A172 (cell line): ENCODE measurements around the gene GPX5. TPM values are rescaled to one million over a fixed set of nuclear protein-coding genes. Genes with fewer than 3 reads are reported as not detected.

ENCODE experiments used
- DNase-seq: peaks from one replicate; pipeline ENCODE4 v3.0.0-alpha.2; 2015; ENCODE audit warnings: low spot score
- total RNA-seq: library from RNA; depleted of rRNA; stranded (reverse); fragments of >200 nt; shearing (Covaris generic); gene quantifications from 2 replicates; pipeline ENCODE4 v1.2.3, GENCODE V29; 2014; rRNA removed

GPX5 gene
- total RNA-seq, 1 experiment from 2014 or later = not detected

DNA sequence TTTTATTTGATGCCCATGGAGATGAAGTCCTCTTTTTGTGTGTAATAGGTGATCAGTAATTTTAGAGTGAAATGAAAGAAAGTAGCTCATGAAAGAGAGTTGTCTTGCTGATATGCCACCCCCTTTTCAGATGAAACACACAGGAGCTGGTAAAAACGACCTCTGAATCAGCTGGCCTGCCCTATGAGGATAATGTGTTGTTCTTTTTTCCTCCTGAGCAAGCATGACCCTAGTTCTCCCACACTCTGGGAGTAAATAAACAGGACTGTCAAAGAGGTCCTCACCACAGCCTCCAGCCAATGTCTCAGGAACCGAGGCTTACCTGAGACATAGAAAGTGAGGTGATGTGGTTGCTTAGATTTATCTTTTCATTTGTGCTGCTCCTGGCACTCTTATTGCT lies 29.5 kb downstream of the GPX5 start:
- no peak for DNase-seq

DNA sequence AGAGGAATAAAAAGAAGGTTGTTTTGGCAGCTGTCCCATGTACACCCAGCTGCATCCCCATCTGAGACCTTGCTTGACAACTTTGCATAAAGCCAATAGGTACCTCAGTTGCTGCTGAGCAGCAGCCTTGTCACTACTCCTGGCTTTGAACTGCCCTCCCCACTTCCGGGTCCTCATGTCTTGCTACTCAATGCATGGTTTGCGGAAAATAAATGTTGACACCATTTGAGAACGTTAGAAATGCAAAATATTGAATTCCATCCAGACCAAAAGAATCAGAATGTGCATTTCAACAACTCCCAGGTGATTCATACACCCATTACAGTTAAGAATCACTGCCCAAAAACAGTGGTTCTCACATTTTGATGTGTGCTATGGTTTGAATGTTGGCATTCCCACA lies 32.9 kb downstream of the GPX5 start:
- DNase-seq = no peak

DNA sequence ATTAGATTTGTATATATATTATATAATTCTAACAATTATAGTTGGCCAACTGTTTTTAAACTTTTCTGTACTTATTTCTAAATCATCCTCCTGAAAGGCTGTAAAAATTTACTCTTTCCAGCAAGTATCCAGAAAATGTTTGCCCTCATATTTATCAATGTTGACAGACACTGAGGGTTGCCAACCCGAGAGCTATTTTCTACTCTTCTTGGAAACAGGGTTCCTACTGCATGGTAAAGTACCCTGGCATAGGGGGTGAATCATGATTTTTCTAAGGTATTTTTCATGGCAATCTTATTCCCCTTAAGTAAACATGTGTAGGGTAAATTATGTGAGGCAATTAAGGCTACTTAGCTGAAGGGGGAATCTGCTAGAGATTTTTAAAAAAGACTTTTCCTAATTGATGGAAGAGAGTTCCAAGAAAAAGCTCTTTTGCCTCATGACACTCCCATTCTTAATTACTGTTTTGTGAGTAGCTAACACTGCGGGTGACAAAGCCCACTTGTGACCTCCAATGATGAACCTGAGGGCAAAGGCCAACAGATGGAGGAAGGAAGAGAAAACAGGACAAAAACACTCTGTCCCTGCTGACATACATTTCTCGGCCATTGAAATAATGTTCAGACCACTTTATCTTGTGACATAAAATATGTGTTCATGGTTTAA lies 37.9 kb downstream of the GPX5 start:
- no peak for DNase-seq

DNA sequence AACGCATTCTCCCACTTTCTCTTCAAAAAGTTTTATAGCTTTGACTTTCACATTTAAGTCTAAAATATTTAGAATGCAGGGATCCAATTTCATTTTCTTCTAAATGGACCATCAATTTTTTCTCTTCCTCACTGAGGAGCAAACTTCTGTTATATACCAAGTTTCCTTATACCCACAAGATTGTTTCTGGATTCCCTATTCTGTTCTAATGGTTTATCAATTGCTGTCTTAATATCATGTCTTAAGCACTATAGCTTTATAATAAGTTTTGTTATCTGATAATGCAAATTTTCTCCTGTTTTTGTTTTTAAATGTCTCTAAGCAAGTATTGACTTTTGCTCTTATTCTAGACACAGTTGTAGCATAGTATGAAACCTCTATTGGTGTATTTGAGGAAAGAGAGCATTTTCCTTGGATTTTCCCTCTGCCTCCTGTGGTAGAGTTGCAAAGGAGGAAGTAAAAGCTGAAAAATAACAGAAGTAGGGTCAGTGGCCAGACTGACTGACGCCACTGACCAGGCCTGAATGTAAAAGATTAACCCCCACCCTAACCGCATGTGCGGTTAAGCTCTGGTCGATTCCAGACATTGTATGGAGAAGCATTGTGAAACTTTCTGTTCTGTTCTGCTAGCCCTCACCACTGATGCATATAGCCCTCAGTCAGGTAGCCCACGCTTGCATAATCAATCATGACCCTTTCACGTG lies 40.3 kb downstream of the GPX5 start:
- DNase-seq = no peak

DNA sequence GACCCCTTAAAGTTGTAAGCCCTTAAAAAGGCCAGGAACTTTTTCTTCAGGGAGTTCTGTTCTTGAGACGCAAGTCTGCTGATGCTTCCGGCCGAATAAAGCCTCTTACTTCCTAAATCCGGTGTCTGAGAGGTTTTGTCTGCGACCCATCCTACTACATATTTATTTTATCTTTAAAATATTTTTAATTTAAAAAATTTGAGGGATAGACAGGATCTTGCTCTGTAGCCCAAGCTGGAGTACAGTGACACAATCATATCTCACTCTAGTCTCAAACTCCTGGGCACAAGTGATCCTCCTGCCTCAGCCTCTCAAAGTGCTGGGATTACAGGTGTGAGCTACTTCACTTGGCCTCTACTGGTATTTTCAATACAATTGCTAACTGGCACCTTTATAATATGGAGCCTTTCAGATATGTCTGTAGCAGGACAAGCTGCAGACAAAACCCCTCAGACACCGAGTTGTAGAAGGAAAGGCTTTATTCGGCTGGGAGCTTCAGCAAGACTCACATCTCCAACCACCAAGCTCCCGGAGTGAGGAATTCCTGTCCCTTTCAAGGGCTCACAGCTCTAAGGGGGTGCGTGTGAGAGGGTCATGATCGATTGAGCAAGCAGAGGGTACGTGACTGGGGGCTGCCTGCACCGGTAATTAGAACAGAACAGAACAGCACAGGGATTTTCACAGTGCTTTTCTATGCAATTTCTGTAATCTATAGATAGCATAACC lies 41.0 kb downstream of the GPX5 start:
- no peak for DNase-seq

DNA sequence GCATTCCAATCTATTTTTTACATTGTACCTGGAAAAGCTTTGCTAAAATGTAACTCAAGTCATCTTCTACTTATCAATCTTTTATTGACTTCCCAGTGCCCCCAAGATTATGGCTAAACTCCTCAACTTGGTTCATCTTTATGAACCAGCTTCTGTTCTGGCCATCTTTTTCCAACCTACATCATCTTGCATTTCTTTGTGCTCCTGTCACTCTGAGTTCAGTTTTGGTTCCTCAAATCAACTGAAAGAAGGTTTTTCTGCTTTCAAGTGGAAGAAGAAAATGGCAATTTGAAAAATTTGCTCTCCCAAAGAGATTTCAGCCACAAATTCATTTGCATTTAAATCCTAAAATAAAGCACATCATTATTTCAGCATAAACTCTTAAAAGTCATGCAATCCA lies 41.8 kb downstream of the GPX5 start:
- DNase-seq = no peak

DNA sequence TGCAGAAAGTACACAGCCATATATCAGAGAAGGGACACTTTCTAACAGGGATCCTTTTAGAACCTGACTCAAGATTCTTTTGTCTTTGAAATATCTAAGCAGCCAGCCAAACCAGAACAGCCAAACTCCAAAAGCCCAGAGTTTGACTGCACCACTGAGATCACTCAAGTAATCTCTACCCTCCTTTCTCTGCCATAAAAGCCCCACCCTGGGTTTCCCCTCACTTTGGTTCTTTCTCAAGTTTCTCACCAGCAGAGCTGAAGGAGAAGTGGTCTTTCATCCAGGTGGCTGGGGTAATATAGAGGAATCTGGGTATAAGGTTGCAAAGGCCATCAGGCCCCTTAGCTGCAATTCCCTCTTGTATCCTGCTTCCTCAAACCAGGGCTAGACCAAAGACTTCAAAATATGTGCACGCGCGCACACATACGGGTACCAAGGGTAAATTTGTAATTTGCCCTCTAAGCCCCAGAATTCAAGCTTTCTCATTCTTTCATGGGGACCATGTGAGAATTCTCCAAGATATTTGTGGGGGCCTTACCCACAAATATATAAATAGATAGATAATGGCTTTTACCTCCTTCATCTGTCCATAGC lies 42.9 kb downstream of the GPX5 start:
- no peak for DNase-seq

DNA sequence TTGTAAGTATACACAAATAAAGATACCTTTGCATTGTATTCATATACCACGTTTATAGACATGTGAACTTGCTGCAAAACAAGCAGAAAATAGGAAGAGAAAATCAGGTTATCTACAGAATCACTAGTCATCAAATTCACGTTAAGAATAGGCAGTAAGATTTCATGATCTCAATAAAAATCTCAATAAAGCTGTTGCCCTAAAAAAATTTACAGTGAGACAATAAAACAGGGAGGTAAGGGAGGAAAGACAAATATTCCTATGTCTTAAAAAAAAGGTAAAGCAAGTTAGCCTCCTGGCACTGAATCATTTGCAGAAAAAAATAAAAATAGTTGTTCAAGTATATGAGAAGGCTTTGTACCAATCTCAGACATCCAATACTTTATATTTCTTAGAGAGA lies 44.1 kb downstream of the GPX5 start:
- no peak for DNase-seq

DNA sequence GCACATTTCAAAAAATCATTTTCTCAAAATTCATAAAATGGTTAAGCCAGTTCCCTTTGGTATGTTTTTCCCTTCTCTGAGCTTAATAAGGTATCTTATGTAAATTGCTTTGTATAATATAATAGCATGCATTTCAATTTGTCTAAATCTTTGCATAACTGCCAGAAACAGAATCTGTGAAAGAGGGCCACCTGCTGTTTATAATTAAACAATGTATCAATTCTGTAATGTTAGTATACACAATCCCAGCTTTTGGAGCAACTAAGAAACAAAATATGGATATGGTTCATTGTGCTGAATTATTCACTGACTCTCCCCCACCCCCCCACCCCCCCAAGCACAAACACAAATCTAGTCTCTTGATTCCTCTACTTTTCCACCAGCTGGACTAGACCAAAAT lies 54.8 kb downstream of the GPX5 start:
- DNase-seq = no peak

DNA sequence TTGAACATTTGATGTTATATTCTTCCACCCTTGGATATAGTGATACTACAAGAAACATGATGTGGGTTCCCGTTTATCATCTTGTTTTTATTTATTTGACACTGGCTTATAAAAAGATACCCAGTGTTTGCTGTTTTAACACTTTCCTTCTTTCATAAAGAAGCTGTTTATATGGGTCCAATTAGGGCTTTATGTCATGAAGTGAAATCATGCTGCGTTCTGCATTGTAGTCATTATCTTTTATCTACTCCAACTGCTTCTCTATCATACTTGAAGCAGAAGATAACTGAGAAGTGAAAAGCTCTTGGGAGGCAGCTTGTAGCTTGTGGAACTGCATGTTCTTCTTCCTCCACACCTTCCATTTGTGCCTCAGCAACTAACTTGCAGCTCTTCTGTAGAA lies 57.8 kb downstream of the GPX5 start:
- no peak for DNase-seq

Other genes with a start within 250 kb of the GPX5 start
- 9.1 and 12.0 TPM in 2 replicates for gene PGBD1, start 244.3 kb upstream of the GPX5 start, total RNA-seq
- 17.4 and 24.4 TPM in 2 replicates for gene ZSCAN31, start 189.7 kb upstream of the GPX5 start, total RNA-seq
- 3.7 and 5.0 TPM in 2 replicates for gene ZKSCAN3, start 175.9 kb upstream of the GPX5 start, total RNA-seq
- gene ZSCAN12, start 126.1 kb upstream of the GPX5 start, total RNA-seq = 5.3 and 7.3 TPM in 2 replicates
- 1.0 and 3.2 TPM in 2 replicates for gene ZSCAN23, start 82.4 kb upstream of the GPX5 start, total RNA-seq
- gene GPX6, start 10.1 kb upstream of the GPX5 start, total RNA-seq = not detected in 2 replicates